Neural cell (in vitro differentiated cells): ENCODE results near the gene PPP2CA. TPM values are rescaled to one million over a fixed set of nuclear protein-coding genes. Genes with fewer than 3 reads are reported as not detected.
"Not testable (repeated sequence)": the region's sequence is repeated elsewhere in the genome, so short reads cannot be mapped to it uniquely, and the experiment has no call there.

Experiments used
- H2AFZ ChIP-seq: fragments of 200-600, 300-800 bp; sonication (generic), shearing (Covaris generic); 2 replicates; pipeline ENCODE4 v1.6.0; 2014; ENCODE audit warnings: low read depth, mild to moderate bottlenecking, antibody characterized with exemption, low read length, moderate library complexity
- H3F3A ChIP-seq: fragments of 200-600 bp; shearing (Covaris generic); 2 replicates; pipeline ENCODE4 v1.6.1; 2016; ENCODE audit warnings: mild to moderate bottlenecking, moderate library complexity, mixed read lengths, antibody characterized with exemption, low read length; ENCODE audit not compliant: insufficient read depth, poor library complexity, severe bottlenecking
- H3K27ac ChIP-seq: fragments of 200-600, 300-800 bp; sonication (generic), shearing (Covaris generic); 2 replicates; pipeline ENCODE4 v1.5.1; 2014; ENCODE audit warnings: mild to moderate bottlenecking, low read length, moderate library complexity
- H3K27me3 ChIP-seq: fragments of 300-800, 200-600 bp; sonication (generic), shearing (Covaris generic); 2 replicates; pipeline ENCODE4 v1.6.0; 2014; ENCODE audit warnings: mild to moderate bottlenecking, low read depth, low read length, moderate library complexity; ENCODE audit not compliant: insufficient read depth
- H3K36me3 ChIP-seq: fragments of 300-800, 200-600 bp; sonication (generic), shearing (Covaris generic); 2 replicates; pipeline ENCODE4 v1.5.1; 2014; ENCODE audit warnings: mild to moderate bottlenecking, antibody characterized with exemption, low read length, moderate library complexity; ENCODE audit not compliant: insufficient read depth
- H3K4me2 ChIP-seq: fragments of 300-800, 200-600 bp; sonication (generic), shearing (Covaris generic); 2 replicates; pipeline ENCODE4 v1.6.0; 2014; ENCODE audit warnings: mild to moderate bottlenecking, low read length
- H3K4me3 ChIP-seq: fragments of 300-800, 200-600 bp; sonication (generic), shearing (Covaris generic); 2 replicates; pipeline ENCODE4 v1.5.1; 2014; ENCODE audit warnings: mild to moderate bottlenecking, low read length, moderate library complexity
- H3K79me2 ChIP-seq: fragments of 200-600 bp; shearing (Covaris generic); replicated peaks from 2 replicates; pipeline ENCODE4 v1.6.0; 2014; ENCODE audit warnings: mild to moderate bottlenecking, low read length, moderate library complexity; ENCODE audit not compliant: insufficient read depth
- H3K9ac ChIP-seq: fragments of 300-800, 200-600 bp; sonication (generic), shearing (Covaris generic); 2 replicates; pipeline ENCODE4 v1.6.1; 2016; ENCODE audit warnings: mild to moderate bottlenecking, low read length, mixed read lengths
- H3K9me2 ChIP-seq: fragments of 200-600 bp; shearing (Covaris generic); 2 replicates; pipeline ENCODE4 v1.6.1; 2016; ENCODE audit warnings: mild to moderate bottlenecking, low read length, mixed read lengths; ENCODE audit not compliant: insufficient read depth
- H3K9me3 ChIP-seq: fragments of 200-600, 300-800 bp; sonication (generic), shearing (Covaris generic); 2 replicates; pipeline ENCODE4 v1.6.1; 2016; ENCODE audit warnings: mild to moderate bottlenecking, mixed run types, low read length, moderate library complexity, mixed read lengths
- H4K20me1 ChIP-seq: fragments of 200-600 bp; shearing (Covaris generic); 2 replicates; pipeline ENCODE4 v1.6.1; 2016; ENCODE audit warnings: mild to moderate bottlenecking, mixed run types; ENCODE audit not compliant: insufficient read depth
- CTCF ChIP-seq: fragments of 450-650 bp; IDR thresholded peaks from 2 replicates; pipeline ENCODE4 v1.5.1; 2014; ENCODE audit warnings: antibody characterized with exemption, mild to moderate bottlenecking, moderate library complexity; ENCODE audit not compliant: poor library complexity, severe bottlenecking
- EP300 ChIP-seq: fragments of 450-650 bp; conservative IDR thresholded peaks from 2 replicates; pipeline ENCODE4 v1.6.1; 2014; ENCODE audit warnings: antibody characterized with exemption, mild to moderate bottlenecking, moderate library complexity; ENCODE audit not compliant: poor library complexity, severe bottlenecking
- EZH2 ChIP-seq: fragments of 200-600, 300-800 bp; shearing (Covaris generic), sonication (generic); IDR thresholded peaks from 2 replicates; pipeline ENCODE4 v1.6.1; 2014; ENCODE audit warnings: antibody characterized with exemption, low read length, borderline replicate concordance, mild to moderate bottlenecking; ENCODE audit not compliant: insufficient read depth, poor library complexity, severe bottlenecking
- MXI1 ChIP-seq: fragments of 450-650 bp; conservative IDR thresholded peaks from 2 replicates; pipeline ENCODE4 v1.6.1; 2014; ENCODE audit warnings: antibody characterized with exemption, mild to moderate bottlenecking; ENCODE audit not compliant: poor library complexity, severe bottlenecking
- POLR2AphosphoS5 ChIP-seq: IDR thresholded peaks from 2 replicates; pipeline ENCODE4 v1.6.1; 2012
- RAD21 ChIP-seq: fragments of 450-650 bp; conservative IDR thresholded peaks from 2 replicates; pipeline ENCODE4 v1.6.1; 2014; ENCODE audit warnings: antibody characterized with exemption, mild to moderate bottlenecking, moderate library complexity
- REST ChIP-seq: IDR thresholded peaks from 2 replicates; pipeline ENCODE4 v1.6.1; 2012; ENCODE audit warnings: borderline replicate concordance
- SMC3 ChIP-seq: fragments of 450-650 bp; conservative IDR thresholded peaks from 2 replicates; pipeline ENCODE4 v1.6.1; 2014; ENCODE audit warnings: antibody characterized with exemption, mild to moderate bottlenecking, moderate library complexity; ENCODE audit not compliant: poor library complexity
- TAF1 ChIP-seq: IDR thresholded peaks from 2 replicates; pipeline ENCODE4 v1.6.1; 2012; ENCODE audit warnings: low read depth
- polyA plus RNA-seq: library from polyadenylated mRNA; depleted of rRNA; stranded (reverse); fragments of >200 nt; gene quantifications from 2 replicates; pipeline ENCODE4 v1.2.3, GENCODE V29; 2014

The PPP2CA gene
- polyA plus RNA-seq, 1 donor from 2014 or later = 251 TPM

GRCh38 chr5:134223406-134224248 is 2.2 kb downstream of the PPP2CA start:
- no peaks in the 10 kb centered on the region for H3K27me3 ChIP-seq
- peak overlapping the region; percentile 96 for H3K4me3 ChIP-seq
- peak overlapping the region; percentile 100 for H3K27ac ChIP-seq
- H3K36me3 ChIP-seq = no peaks in the 10 kb centered on the region
- H3K79me2 ChIP-seq = peaks cover 85% of the 10 kb centered on the region
- H3K4me2 ChIP-seq = peak overlapping the region; percentile 91
- TF ChIP-seq SMC3 = no peak
- TF ChIP-seq POLR2AphosphoS5 = no peak
- no peak for TF ChIP-seq TAF1
- TF ChIP-seq MXI1 = no peak
- TF ChIP-seq RAD21 = no peak
- TF ChIP-seq REST = no peak
- TF ChIP-seq CTCF = no peak
- no peak for TF ChIP-seq EP300
- no peak for TF ChIP-seq EZH2
- H3K9ac ChIP-seq = peak overlapping the region; percentile 100
- H3K9me2 ChIP-seq = no peaks in the 10 kb centered on the region
- peaks cover 5% of the 10 kb centered on the region for H4K20me1 ChIP-seq
- no peaks in the 10 kb centered on the region for H3K9me3 ChIP-seq
- H3F3A ChIP-seq = peaks cover 3% of the 10 kb centered on the region
- H2AFZ ChIP-seq = no peak overlapping the region

GRCh38 chr5:134221690-134222089 is 4.2 kb downstream of the PPP2CA start:
- not testable (repeated sequence) for H3K27ac ChIP-seq, H3K9ac ChIP-seq, H2AFZ ChIP-seq, H3K9me3 ChIP-seq, H3F3A ChIP-seq, H3K27me3 ChIP-seq, H3K36me3 ChIP-seq, H4K20me1 ChIP-seq, H3K9me2 ChIP-seq
- H3K79me2 ChIP-seq = peaks cover 92% of the 10 kb centered on the region
- peak overlapping the region; percentile 91 for H3K4me2 ChIP-seq
- H3K4me3 ChIP-seq = peak overlapping the region; percentile 96
